GM10847 (cell line): Measurements from ENCODE around the gene PAPPA.

Source experiments
- POLR2A ChIP-seq: IDR thresholded peaks from 2 replicates; pipeline ENCODE4 v1.6.1; 2011; ENCODE audit not compliant: insufficient read length; ENCODE audit errors: extremely low read depth

Gene PAPPA

DNA sequence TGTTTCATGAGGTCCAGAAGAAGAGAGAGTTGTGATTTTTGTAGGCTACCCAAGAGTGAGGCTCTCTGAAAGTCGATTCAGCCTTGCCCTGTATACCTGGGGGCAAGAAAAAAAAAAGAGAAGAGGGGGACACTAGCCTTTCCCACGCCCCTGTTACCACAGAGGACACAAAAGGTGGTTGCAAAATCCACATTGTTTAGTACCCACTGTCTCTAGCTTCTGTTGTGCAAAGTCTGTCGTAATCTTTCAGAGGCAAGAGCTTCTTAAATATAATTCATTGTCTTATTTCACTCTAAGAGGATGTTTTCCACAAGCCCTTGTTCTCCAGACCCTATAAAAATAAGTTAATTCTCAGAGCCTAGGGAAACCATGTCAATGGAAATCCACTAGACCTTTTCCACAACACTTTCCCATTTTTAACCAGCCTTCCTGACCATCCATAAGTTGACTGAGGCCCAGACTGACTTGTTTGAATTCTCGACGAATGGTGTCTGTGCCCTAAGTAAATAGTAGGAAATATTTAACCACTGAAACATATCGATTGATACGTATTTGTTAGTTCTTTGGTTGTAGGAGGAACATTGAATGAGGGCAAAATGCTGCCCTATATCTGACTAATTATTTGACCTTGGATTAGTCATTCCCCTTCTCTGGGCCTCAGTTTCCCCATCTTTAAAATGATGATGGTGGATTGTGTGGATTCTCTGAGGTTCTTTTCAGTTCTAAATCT lies 182.7 kb downstream of the PAPPA start:
- no peak for TF ChIP-seq POLR2A

DNA sequence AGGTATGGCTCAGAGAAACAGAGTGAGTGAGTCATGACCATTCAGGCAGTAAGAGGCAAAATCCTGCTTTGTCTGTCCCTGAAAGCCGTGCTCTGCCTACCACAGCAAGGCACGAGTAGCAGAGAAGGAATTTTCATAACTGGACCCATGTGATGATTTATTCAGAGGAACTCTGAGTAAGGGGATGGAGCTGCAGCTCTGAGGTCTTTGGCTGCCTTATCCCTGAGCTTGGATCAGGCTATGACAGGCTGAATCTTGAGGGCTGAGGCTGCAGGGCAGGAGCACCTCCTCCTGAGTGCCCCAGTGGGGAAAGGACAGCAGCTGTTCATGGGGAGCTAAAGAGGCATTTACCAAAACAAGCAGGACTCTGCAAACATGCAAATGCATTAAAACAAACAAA lies 183.4 kb downstream of the PAPPA start:
- no peak for TF ChIP-seq POLR2A

DNA sequence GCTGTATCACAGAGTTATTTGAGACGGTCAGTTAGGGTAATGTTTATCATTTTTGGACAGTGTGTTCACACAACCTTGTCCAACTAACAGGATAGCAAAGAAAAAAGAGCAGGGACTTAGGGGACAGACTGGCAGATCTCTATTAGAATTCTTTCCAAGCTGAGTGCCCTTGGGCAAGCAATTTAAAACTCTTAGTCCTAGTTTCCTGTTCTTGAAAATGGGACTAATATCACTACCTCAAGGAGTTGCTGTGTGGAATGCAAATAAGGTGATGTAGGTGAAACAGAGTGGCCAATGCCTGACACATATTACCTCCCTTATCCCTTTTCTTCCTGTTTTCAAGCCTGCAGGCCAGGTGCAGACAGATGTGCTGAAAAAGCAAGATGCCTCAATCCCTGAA lies 186.7 kb downstream of the PAPPA start:
- TF ChIP-seq POLR2A = no peak

DNA sequence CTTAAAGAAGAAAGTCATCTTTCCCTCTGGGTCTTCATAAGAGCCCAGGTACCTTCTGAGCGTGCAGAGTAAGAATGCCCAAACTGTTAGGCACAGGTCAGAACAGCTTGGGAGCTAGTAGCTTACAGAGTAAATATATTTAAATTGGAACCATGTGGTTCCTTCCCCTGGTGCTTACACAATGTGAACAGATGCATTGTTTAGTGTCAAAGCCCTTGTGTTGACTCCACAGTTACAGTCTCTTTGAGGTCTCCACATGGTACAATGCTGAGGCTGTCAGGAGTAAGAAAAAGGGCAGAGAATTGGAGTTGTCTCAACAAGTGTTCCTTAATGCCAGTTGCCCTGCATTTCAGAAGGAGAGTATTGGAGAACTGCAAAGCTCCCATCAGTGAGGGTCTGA lies 188.5 kb downstream of the PAPPA start:
- no peak for TF ChIP-seq POLR2A

DNA sequence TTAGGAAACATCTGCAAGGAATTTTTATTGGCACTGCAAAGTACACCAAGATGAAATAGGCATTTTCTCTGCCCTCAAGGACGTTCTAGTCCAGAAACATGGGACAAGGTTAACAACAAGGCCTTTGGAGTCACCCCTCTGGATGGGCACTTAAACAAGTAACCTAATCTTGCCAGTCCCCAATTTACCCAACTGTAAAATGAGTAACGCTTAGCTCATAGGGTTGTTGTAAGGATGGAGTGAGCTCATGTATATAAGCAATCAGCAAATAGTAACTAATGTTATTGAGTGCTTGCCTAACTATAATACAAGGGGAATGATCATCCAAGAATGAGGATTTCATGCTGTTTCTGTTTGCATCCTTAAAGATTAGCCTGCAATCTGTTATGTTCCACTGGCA lies 189.3 kb downstream of the PAPPA start:
- TF ChIP-seq POLR2A = no peak

GRCh38 chr9:116344416-116344815 lies 190.8 kb downstream of the PAPPA start:
- no peak for TF ChIP-seq POLR2A

GRCh38 chr9:116345393-116345792 lies 191.8 kb downstream of the PAPPA start:
- no peak for TF ChIP-seq POLR2A

DNA sequence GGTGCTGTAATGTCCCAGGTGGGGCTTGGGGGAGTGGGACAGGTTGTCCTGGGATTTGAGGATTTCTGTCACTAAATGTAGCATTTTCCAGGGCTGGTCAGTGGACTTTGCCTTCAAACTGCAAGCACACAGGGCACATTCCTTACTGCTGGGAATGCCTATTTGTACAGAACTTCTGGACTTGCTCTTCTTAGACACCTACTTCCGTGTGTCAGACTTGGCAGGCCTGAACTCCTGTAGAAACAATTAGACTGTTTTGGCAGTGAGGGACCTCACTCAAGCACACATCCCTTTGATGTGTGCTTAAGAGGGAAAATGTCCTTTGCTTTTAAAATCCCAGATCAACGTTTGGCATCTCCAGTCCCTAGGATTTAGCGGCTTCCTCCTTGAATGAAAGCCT lies 192.2 kb downstream of the PAPPA start:
- TF ChIP-seq POLR2A = no peak

GRCh38 chr9:116349684-116350083 lies 196.1 kb downstream of the PAPPA start:
- TF ChIP-seq POLR2A = no peak

DNA sequence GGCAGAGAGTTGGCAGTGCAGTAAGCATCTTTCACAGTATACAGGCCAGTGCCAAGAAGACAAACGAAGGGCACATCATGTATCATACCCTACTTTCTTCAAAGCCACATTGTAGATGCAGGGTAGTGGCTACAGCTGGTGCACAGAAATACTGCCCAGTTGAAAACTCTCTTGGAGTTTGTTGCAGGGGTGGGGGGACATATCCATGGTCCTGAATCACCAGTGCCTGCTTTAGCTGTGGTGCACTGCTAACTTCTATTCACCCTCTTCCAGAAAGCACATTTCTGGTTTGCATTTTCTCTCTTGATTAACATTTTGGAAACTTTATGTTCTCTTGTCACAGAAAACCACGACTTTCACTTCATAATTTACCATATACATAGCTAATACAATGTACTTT lies 196.6 kb downstream of the PAPPA start:
- no peak for TF ChIP-seq POLR2A

DNA sequence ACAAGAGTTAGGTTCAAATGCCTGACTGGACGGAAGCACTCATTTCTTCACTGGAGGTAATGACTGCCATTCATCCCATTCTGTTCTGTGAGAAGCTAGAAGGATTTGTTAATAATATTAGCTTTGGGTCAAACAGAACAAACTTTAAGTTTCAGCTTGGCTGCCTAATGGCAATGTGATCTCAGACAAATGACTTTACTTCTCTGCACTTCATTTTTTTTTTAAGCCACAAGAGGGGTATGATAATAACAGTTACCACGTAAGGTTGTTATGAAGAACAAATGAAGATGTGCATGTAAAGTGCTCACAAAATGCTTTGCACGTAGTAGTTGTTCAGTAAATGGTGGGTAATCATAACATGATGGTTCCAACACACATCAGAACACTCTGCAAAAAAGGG lies 199.4 kb downstream of the PAPPA start:
- TF ChIP-seq POLR2A = no peak

- TF ChIP-seq POLR2A = no peak
These were observed 201.7 kb downstream of the PAPPA start for GRCh38 chr9:116355153-116355921.

GRCh38 chr9:116358251-116358650 lies 204.7 kb downstream of the PAPPA start:
- no peak for TF ChIP-seq POLR2A

DNA sequence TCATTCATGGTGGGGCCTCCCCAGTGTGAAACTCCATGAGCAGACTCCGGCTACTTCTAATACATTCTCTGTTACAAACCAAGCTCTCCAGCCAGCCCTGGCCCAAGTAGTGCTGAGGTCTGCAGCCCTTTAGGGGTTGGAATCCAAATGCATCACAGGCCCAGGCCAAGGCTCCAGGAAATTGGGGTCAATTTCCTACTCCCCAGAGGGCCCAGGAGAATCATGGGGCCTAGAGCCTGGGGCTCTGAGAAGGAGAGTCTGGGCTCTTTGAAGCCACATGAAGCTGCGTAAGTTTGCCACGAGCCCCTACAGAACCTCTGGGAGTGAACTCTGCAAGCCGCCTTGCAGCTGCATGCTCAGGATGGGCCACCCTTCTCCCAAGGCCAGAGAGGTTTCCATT lies 206.4 kb downstream of the PAPPA start:
- TF ChIP-seq POLR2A = no peak

DNA sequence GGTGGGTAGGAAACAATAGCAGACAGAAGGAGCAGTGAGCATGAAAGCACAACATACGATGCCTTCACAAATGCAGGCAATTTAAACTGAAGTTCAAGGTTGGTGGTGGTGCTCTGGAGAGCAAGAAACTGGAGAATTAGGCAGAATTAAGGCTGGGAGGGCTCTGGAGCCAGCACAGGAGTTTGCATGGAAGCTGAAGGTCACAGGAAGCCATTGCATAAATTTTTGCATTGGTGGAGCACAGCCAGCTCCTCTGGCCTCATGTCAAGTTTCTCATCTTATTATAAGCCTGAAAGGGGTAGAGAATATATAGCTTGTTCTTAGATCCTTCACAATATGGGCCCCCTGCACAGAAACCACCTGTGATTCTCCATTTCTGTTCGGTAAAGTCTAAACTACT lies 207.4 kb downstream of the PAPPA start:
- no peak for TF ChIP-seq POLR2A

- TF ChIP-seq POLR2A = no peak
These were observed 208.0 kb downstream of the PAPPA start for GRCh38 chr9:116361547-116361946.

- no peak for TF ChIP-seq POLR2A
These were observed 208.9 kb downstream of the PAPPA start for GRCh38 chr9:116362493-116362892.
